ENCODE results near the gene USP54. TPM values are rescaled to one million over a fixed set of nuclear protein-coding genes. Genes with fewer than 3 reads are reported as not detected.

The USP54 gene
- total and polyA plus RNA-seq, 2 donors (not counting 1 experiment from before 2014, with no cell fraction given): 7.8 to 9.9 TPM

- Histone ChIP-seq H3K79me2 (ENCODE audit: control insufficient read depth, insufficient read depth, low read length) (no peaks in the 10 kb centered on the region), H3K9me3 (ENCODE audit: control insufficient read depth, insufficient read depth, low read depth, low read length) (no peaks in the 10 kb centered on the region), H3K4me1 (ENCODE audit: control insufficient read depth, extremely low read depth, insufficient read depth, low read length) (peaks cover 6% of the 10 kb centered on the region), H3K4me3 (replicated peaks in 1 of 4; ENCODE audit: control extremely low read depth in 1 of 4, insufficient read depth in 1 of 4, low read depth in 3 of 4, low read length in 4 of 4) (no peak overlapping the region), H3K36me3 (ENCODE audit: control insufficient read depth, insufficient read depth, low read length) (no peaks in the 10 kb centered on the region), H3K4me2 (ENCODE audit: extremely low read depth, insufficient read depth, low read length) (no peak overlapping the region), H3K27ac (ENCODE audit: insufficient read depth, low read length) (no peak overlapping the region), H2AFZ (ENCODE audit: low read length) (no peak overlapping the region), H4K20me1 (ENCODE audit: control insufficient read depth, extremely low read depth, insufficient read depth, low read length) (no peaks in the 10 kb centered on the region), H3K27me3 (ENCODE audit: control insufficient read depth, insufficient read depth, low read length) (no peaks in the 10 kb centered on the region), H3K9ac (ENCODE audit: insufficient read depth, low read length) (no peak overlapping the region)
- TF ChIP-seq EZH2 (IDR thresholded peaks at IDR 0.05; ENCODE audit: low read length, missing control alignments) (no peak), CTCF (conservative IDR thresholded peaks at IDR 0.05 in 1 of 2, IDR thresholded peaks at IDR 0.05 in 1 of 2; ENCODE audit: low read depth in 1 of 2, low read length in 2 of 2) (no peak)
- DNase-seq (ENCODE audit: low read depth in 2 of 2): no peak
Observed at GRCh38 chr10:73628405-73628804, 37.3 kb upstream of the USP54 start.

- H3K27ac ChIP-seq (ENCODE audit: insufficient read depth, low read length): no peak overlapping the region
- H3K79me2 ChIP-seq (ENCODE audit: control insufficient read depth, insufficient read depth, low read length): no peaks in the 10 kb centered on the region
- no peaks in the 10 kb centered on the region for H3K9me3 ChIP-seq (ENCODE audit: control insufficient read depth, insufficient read depth, low read depth, low read length)
- no peak for DNase-seq (ENCODE audit: low read depth in 2 of 2)
- H3K4me1 ChIP-seq (ENCODE audit: control insufficient read depth, extremely low read depth, insufficient read depth, low read length): peaks cover 6% of the 10 kb centered on the region
- H3K4me3 ChIP-seq (replicated peaks in 1 of 4; ENCODE audit: control extremely low read depth in 1 of 4, insufficient read depth in 1 of 4, low read depth in 3 of 4, low read length in 4 of 4): no peak overlapping the region
- TF ChIP-seq EZH2 (IDR thresholded peaks at IDR 0.05; ENCODE audit: low read length, missing control alignments) (no peak), CTCF (conservative IDR thresholded peaks at IDR 0.05 in 1 of 2, IDR thresholded peaks at IDR 0.05 in 1 of 2; ENCODE audit: low read depth in 1 of 2, low read length in 2 of 2) (no peak)
- no peaks in the 10 kb centered on the region for H3K27me3 ChIP-seq (ENCODE audit: control insufficient read depth, insufficient read depth, low read length)
- H3K4me2 ChIP-seq (ENCODE audit: extremely low read depth, insufficient read depth, low read length): no peak overlapping the region
- no peak overlapping the region for H2AFZ ChIP-seq (ENCODE audit: low read length)
- no peak overlapping the region for H3K9ac ChIP-seq (ENCODE audit: insufficient read depth, low read length)
- no peaks in the 10 kb centered on the region for H4K20me1 ChIP-seq (ENCODE audit: control insufficient read depth, extremely low read depth, insufficient read depth, low read length)
- H3K36me3 ChIP-seq (ENCODE audit: control insufficient read depth, insufficient read depth, low read length): no peaks in the 10 kb centered on the region
Observed at GRCh38 chr10:73627300-73627699, 36.2 kb upstream of the USP54 start.

- TF ChIP-seq CTCF (conservative IDR thresholded peaks at IDR 0.05 in 1 of 2, IDR thresholded peaks at IDR 0.05 in 1 of 2; ENCODE audit: low read depth in 1 of 2, low read length in 2 of 2) (no peak), EZH2 (IDR thresholded peaks at IDR 0.05; ENCODE audit: low read length, missing control alignments) (no peak)
- peak overlapping the region; percentile 95 for H2AFZ ChIP-seq (ENCODE audit: low read length)
- peak overlapping the region; percentile 79 to 95 (median 88) for H3K4me3 ChIP-seq (replicated peaks in 1 of 4; ENCODE audit: control extremely low read depth in 1 of 4, insufficient read depth in 1 of 4, low read depth in 3 of 4, low read length in 4 of 4)
- H3K4me1 ChIP-seq (ENCODE audit: control insufficient read depth, extremely low read depth, insufficient read depth, low read length): peaks cover 6% of the 10 kb centered on the region
- peak overlapping the region; percentile 85 for H3K27ac ChIP-seq (ENCODE audit: insufficient read depth, low read length)
- peak; percentile 96 to 98 for DNase-seq (ENCODE audit: low read depth in 2 of 2)
- H3K9me3 ChIP-seq (ENCODE audit: control insufficient read depth, insufficient read depth, low read depth, low read length): no peaks in the 10 kb centered on the region
- H3K79me2 ChIP-seq (ENCODE audit: control insufficient read depth, insufficient read depth, low read length): no peaks in the 10 kb centered on the region
- no peaks in the 10 kb centered on the region for H4K20me1 ChIP-seq (ENCODE audit: control insufficient read depth, extremely low read depth, insufficient read depth, low read length)
- no peaks in the 10 kb centered on the region for H3K36me3 ChIP-seq (ENCODE audit: control insufficient read depth, insufficient read depth, low read length)
- peak overlapping the region; percentile 86 for H3K9ac ChIP-seq (ENCODE audit: insufficient read depth, low read length)
- no peaks in the 10 kb centered on the region for H3K27me3 ChIP-seq (ENCODE audit: control insufficient read depth, insufficient read depth, low read length)
- H3K4me2 ChIP-seq (ENCODE audit: extremely low read depth, insufficient read depth, low read length): peak overlapping the region; percentile 88
Observed at GRCh38 chr10:73625884-73626752, 35.0 kb upstream of the USP54 start.
